Ovary (tissue), 3 donors: ENCODE data around the gene AZI2.

Source experiments
- CTCF ChIP-seq, 3 donors: fragments of 450-650 bp in 2 of 3; fragments of 200-600 bp in 1 of 3; IDR thresholded peaks; one replicate each; pipeline versions ENCODE4 v1.5.1 to v1.8.0; 2016 to 2022; ENCODE audit warnings: antibody characterized with exemption in 3 of 3, mild to moderate bottlenecking in 1 of 3
- EP300 ChIP-seq: sonication (generic); formaldehyde crosslinking; IDR thresholded peaks from one replicate; pipeline ENCODE4 v1.6.1; 2017; ENCODE audit warnings: antibody characterized with exemption
- POLR2A ChIP-seq: fragments of 450-650 bp; IDR thresholded peaks from one replicate; pipeline ENCODE4 v1.6.1; 2017; ENCODE audit warnings: antibody characterized with exemption, mild to moderate bottlenecking, moderate library complexity
- donor health status: DM: no; HTN: no; CAD: no.

- TF ChIP-seq CTCF (IDR thresholded peaks at IDR 0.05) (no peak), EP300 (no peak), POLR2A (no peak)
Measured at GRCh38 chr3:28290863-28291300, 57.7 kb downstream of the AZI2 start.
